ENCODE measurements around the gene TBX5. TPM values are rescaled to one million over a fixed set of nuclear protein-coding genes. Genes with fewer than 3 reads are reported as not detected.

The TBX5 gene
- total RNA-seq (2012; rRNA removed): 10.8 and 13.3 TPM in 2 replicates
- 14.7 and 16.6 TPM in 2 replicates for polyA plus RNA-seq (2012; rRNA removed)
- 8.9 and 16.8 TPM in 2 replicates for polyA plus RNA-seq (2012; cell fraction: cytosol; rRNA removed)
- polyA plus RNA-seq (2012; cell fraction: nucleus; rRNA removed; ENCODE audit: low replicate concordance): 36.1 and 51.2 TPM in 2 replicates
- Bru-seq, nascent RNA: percentile 97 among the genes with signal in this experiment
- BruChase-seq, experiment 1, labeled RNA remaining after a 6-hour chase: percentile 97 among the genes with signal in this experiment
- percentile 96 among the genes with signal in this experiment for BruChase-seq, experiment 2, labeled RNA remaining after a 2-hour chase
- long read RNA-seq, partial matches to known transcripts: 1 of 13 reads
- long read RNA-seq, other reads (novel, unspliced or antisense): 10 of 13 reads

GRCh38 chr12:114405519-114406271 is at the start of gene TBX5:
TBX5 (minus strand) TSS chr12:114406144; CDS start chr12:114403898, 2,246 bp downstream.
- Histone ChIP-seq H3K36me3 (ENCODE audit: control insufficient read depth, insufficient read depth, low read length) (peaks cover 9% of the 10 kb centered on the region; the same call in 1 of the 2 replicates), H4K5ac (ENCODE audit: low read depth, low read length) (peak within 1 kb of the TSS; percentile 69), H3K9me1 (ENCODE audit: insufficient read depth, low read length) (no peaks in the 10 kb centered on the region), H2BK120ac (ENCODE audit: low read depth, low read length) (peak within 1 kb of the TSS; percentile 88), H3K4me1 (ENCODE audit: control insufficient read depth, insufficient read depth, low read length) (peaks cover 6% of the 10 kb centered on the region), H3K4me3 (ENCODE audit: insufficient read depth, low read depth, low read length) (peak within 1 kb of the TSS; percentile 97), H3K79me1 (ENCODE audit: low read depth in 1 of 2, low read length in 2 of 2) (no peaks in the 10 kb centered on the region), H2BK5ac (ENCODE audit: low read depth, low read length, poor library complexity, severe bottlenecking) (peak within 1 kb of the TSS; percentile 95), H3K4me2 (ENCODE audit: low read depth, low read length) (peak within 1 kb of the TSS; percentile 83), H2AK5ac (ENCODE audit: low read depth, low read length) (peak within 1 kb of the TSS; percentile 47; the same call in 1 of the 2 replicates), H4K8ac (ENCODE audit: low read depth in 2 of 2, low read length in 2 of 2) (peak within 1 kb of the TSS; percentile 4 to 63; a peak in 2 of 4 replicates), H3K9ac (ENCODE audit: low read depth, low read length) (peak within 1 kb of the TSS; percentile 99), H3K14ac (replicated peaks; ENCODE audit: low read depth, low read length) (peak within 1 kb of the TSS; percentile 83), H3K56ac (ENCODE audit: extremely low read depth, insufficient read depth, low read length) (peak within 1 kb of the TSS; percentile 92), H4K20me1 (ENCODE audit: insufficient read depth, low read length) (peaks cover 3% of the 10 kb centered on the region; the same call in 1 of the 2 replicates), H3K23ac (ENCODE audit: low read depth, low read length) (peak within 1 kb of the TSS; percentile 99), H2AFZ (replicated peaks; ENCODE audit: low read length, poor library complexity) (peak within 1 kb of the TSS; percentile 66), H3K27me3 (ENCODE audit: control insufficient read depth, insufficient read depth, low read length) (no peaks in the 10 kb centered on the region), H2BK15ac (ENCODE audit: low read depth, low read length) (peak within 1 kb of the TSS; percentile 48; the same call in 2 of the 3 replicates), H2BK20ac (ENCODE audit: low read depth, low read length) (peak within 1 kb of the TSS; percentile 33), H4K91ac (ENCODE audit: insufficient read depth, low read depth, low read length) (peak within 1 kb of the TSS; percentile 91), H3K27ac (ENCODE audit: insufficient read depth, low read length) (peak within 1 kb of the TSS; percentile 100), H3K9me3 (ENCODE audit: control insufficient read depth, insufficient read depth, low read length) (no peaks in the 10 kb centered on the region), H3K18ac (ENCODE audit: low read depth, low read length) (peak within 1 kb of the TSS; percentile 88), H2AK9ac (replicated peaks; ENCODE audit: low read depth, low read length, poor library complexity) (peak within 1 kb of the TSS; percentile 74), H3K4ac (ENCODE audit: low read depth, low read length) (peak within 1 kb of the TSS; percentile 97)
- in situ Hi-C loops (cut with MboI; ENCODE audit: low sequenced_read_pairs): loop anchor here (25.0 kb wide), 2 partner anchors 932 to 1218 kb away; partner anchors contain the start of genes DDX54 and RITA1
- DNase-seq (peak; percentile 93), ATAC-seq (ENCODE audit: low read depth) (peak; percentile 21)
- intact Hi-C loops (cut with micrococcal nuclease): loop anchor here (1.0 kb wide), 2 partner anchors 71 to 103 kb away; no protein-coding TSS in a partner anchor
- POLR2A ChIA-PET (ENCODE audit: unreplicated experiment): interaction anchor here (0.9 to 1.1 kb wide), 2 partner anchors 14 to 75 kb away, joined by 3 read pairs; no protein-coding TSS in a partner anchor
- CTCF ChIA-PET: interaction anchor here (0.7 kb wide), 1 partner anchor 19 kb away, joined by 3 read pairs; no protein-coding TSS in a partner anchor
- dilution Hi-C loops (cut with HindIII; ENCODE audit: low sequenced_read_pairs, unreplicated experiment): no loop called here
- 0 out of 2 replicates have a peak, but pooled peaks have one; percentile 33 for TF ChIP-seq CHD1 (IDR thresholded peaks at IDR 0.05; ENCODE audit: low read depth, low read length)
- no peak for TF ChIP-seq FOS (IDR thresholded peaks at IDR 0.05; ENCODE audit: low read depth, low read length)
- BruUV-seq (replicated peaks): no TSS peak
- 0% methylated on average over 13 of the region's 39 CpGs; no CpG with 5 or more reads in 1 of the 2 experiments for WGBS, 2 experiments (ENCODE audit: extremely low coverage in 2 of 2, insufficient read length in 1 of 2)
